Thyroid gland (tissue), 4 donors: ENCODE measurements around the gene PER2.

Experiments used
- POLR2A ChIP-seq, 2 donors: fragments of 450-650 bp; IDR thresholded peaks; one replicate each; pipeline ENCODE4 v1.6.1; 2017; ENCODE audit warnings: antibody characterized with exemption in 2 of 2, mild to moderate bottlenecking in 2 of 2, moderate library complexity in 1 of 2
- TF ChIP-seq, protein P1 (sequence below), 6 experiments: fragments of 200-600 bp in 3 of 6; fragments of 450-650 bp in 3 of 6; sonication (generic) in 3 of 6; IDR thresholded peaks; one replicate each; pipeline ENCODE4 v1.5.1; 2016 to 2019; ENCODE audit warnings: antibody characterized with exemption in 6 of 6, mild to moderate bottlenecking in 2 of 6, inconsistent platforms in 1 of 6, moderate library complexity in 1 of 6

DNA sequence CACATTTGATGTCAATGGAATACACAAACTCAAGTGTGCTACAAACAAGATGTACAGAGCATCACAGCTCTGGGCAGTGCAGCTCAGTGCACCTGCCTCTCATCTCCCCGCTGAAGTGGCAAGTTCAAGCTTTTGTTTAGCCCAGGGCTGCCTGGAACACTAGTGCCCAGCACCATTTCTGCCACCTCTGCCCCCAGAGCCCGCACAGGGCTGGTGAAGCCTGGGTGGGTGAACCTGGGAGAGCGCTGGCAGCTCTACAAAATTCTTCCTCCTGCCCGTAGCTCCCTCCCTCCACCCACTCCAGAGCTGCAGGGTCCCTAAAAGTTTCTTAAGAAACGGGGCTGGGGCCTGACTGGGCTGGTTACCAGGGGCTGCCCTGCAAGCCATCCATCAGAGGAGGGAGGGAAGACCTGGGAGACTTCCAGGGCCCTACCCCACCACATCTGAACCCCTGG lies 50.1 kb downstream of the PER2 start:
- no peak for TF ChIP-seq POLR2A (IDR thresholded peaks at IDR 0.05)
- TF ChIP-seq, protein P1, sequence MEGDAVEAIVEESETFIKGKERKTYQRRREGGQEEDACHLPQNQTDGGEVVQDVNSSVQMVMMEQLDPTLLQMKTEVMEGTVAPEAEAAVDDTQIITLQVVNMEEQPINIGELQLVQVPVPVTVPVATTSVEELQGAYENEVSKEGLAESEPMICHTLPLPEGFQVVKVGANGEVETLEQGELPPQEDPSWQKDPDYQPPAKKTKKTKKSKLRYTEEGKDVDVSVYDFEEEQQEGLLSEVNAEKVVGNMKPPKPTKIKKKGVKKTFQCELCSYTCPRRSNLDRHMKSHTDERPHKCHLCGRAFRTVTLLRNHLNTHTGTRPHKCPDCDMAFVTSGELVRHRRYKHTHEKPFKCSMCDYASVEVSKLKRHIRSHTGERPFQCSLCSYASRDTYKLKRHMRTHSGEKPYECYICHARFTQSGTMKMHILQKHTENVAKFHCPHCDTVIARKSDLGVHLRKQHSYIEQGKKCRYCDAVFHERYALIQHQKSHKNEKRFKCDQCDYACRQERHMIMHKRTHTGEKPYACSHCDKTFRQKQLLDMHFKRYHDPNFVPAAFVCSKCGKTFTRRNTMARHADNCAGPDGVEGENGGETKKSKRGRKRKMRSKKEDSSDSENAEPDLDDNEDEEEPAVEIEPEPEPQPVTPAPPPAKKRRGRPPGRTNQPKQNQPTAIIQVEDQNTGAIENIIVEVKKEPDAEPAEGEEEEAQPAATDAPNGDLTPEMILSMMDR (IDR thresholded peaks at IDR 0.05) = no peak
